ENCODE measurements around the gene COX7A2L.

The COX7A2L gene

GRCh38 chr2:42338567-42339190 lies 22.3 kb downstream of the COX7A2L start:
- Histone ChIP-seq H3K27ac (ENCODE audit: low read depth, low read length) (no peak overlapping the region), H2AFZ (ENCODE audit: low read depth, low read length, severe bottlenecking) (no peak overlapping the region), H3K9me2 (replicated peaks; ENCODE audit: insufficient read depth, low read length) (no peaks in the 10 kb centered on the region), H3F3A (ENCODE audit: insufficient read depth) (no peaks in the 10 kb centered on the region), H3K79me2 (ENCODE audit: insufficient read depth, low read length) (peaks cover 10% of the 10 kb centered on the region), H3K4me2 (ENCODE audit: low read depth, low read length, poor library complexity, severe bottlenecking) (no peak overlapping the region), H3K36me3 (ENCODE audit: low read length) (no peaks in the 10 kb centered on the region), H3K27me3 (ENCODE audit: low read length) (no peaks in the 10 kb centered on the region), H3K4me3 (ENCODE audit: insufficient read depth, low read length, poor library complexity, severe bottlenecking) (no peak overlapping the region), H3K9me3 (ENCODE audit: insufficient read depth, low read length) (no peaks in the 10 kb centered on the region), H3K9ac (ENCODE audit: low read length) (no peak overlapping the region), H4K20me1 (ENCODE audit: low read depth, low read length) (no peaks in the 10 kb centered on the region)
- no peak for TF ChIP-seq EZH2phosphoT487 (conservative IDR thresholded peaks at IDR 0.05; ENCODE audit: low read length)
- TF ChIP-seq CTCF (IDR thresholded peaks at IDR 0.05; ENCODE audit: insufficient read depth, low read length, poor library complexity, severe bottlenecking), result no peak

GRCh38 chr2:42337846-42338566 lies 23.0 kb downstream of the COX7A2L start:
- no peak overlapping the region for H3K27ac ChIP-seq (ENCODE audit: low read depth, low read length)
- no peaks in the 10 kb centered on the region for H4K20me1 ChIP-seq (ENCODE audit: low read depth, low read length)
- H3K9me3 ChIP-seq (ENCODE audit: insufficient read depth, low read length), result no peaks in the 10 kb centered on the region
- no peaks in the 10 kb centered on the region for H3K9me2 ChIP-seq (replicated peaks; ENCODE audit: insufficient read depth, low read length)
- no peak overlapping the region for H3K9ac ChIP-seq (ENCODE audit: low read length)
- no peak overlapping the region for H3K4me2 ChIP-seq (ENCODE audit: low read depth, low read length, poor library complexity, severe bottlenecking)
- TF ChIP-seq CTCF (IDR thresholded peaks at IDR 0.05; ENCODE audit: insufficient read depth, low read length, poor library complexity, severe bottlenecking) (no peak), EZH2phosphoT487 (conservative IDR thresholded peaks at IDR 0.05; ENCODE audit: low read length) (no peak)
- no peaks in the 10 kb centered on the region for H3K27me3 ChIP-seq (ENCODE audit: low read length)
- H3K36me3 ChIP-seq (ENCODE audit: low read length), result no peaks in the 10 kb centered on the region
- no peak overlapping the region for H3K4me3 ChIP-seq (ENCODE audit: insufficient read depth, low read length, poor library complexity, severe bottlenecking)
- no peaks in the 10 kb centered on the region for H3F3A ChIP-seq (ENCODE audit: insufficient read depth)
- H3K79me2 ChIP-seq (ENCODE audit: insufficient read depth, low read length), result peaks cover 3% of the 10 kb centered on the region; the same call in 1 of the 2 replicates
- H2AFZ ChIP-seq (ENCODE audit: low read depth, low read length, severe bottlenecking), result no peak overlapping the region

GRCh38 chr2:42337356-42337820 lies 23.6 kb downstream of the COX7A2L start:
- TF ChIP-seq EZH2phosphoT487 (conservative IDR thresholded peaks at IDR 0.05; ENCODE audit: low read length) (no peak), CTCF (IDR thresholded peaks at IDR 0.05; ENCODE audit: insufficient read depth, low read length, poor library complexity, severe bottlenecking) (no peak)
- no peaks in the 10 kb centered on the region for H3K36me3 ChIP-seq (ENCODE audit: low read length)

More at GRCh38 chr2:42337356-42337820, 23.6 kb downstream of the COX7A2L start:
- no peak overlapping the region for H3K4me2 ChIP-seq (ENCODE audit: low read depth, low read length, poor library complexity, severe bottlenecking)
- H3K9me2 ChIP-seq (replicated peaks; ENCODE audit: insufficient read depth, low read length), result no peaks in the 10 kb centered on the region
- no peaks in the 10 kb centered on the region for H3F3A ChIP-seq (ENCODE audit: insufficient read depth)
- no peaks in the 10 kb centered on the region for H3K79me2 ChIP-seq (ENCODE audit: insufficient read depth, low read length)
- no peaks in the 10 kb centered on the region for H3K9me3 ChIP-seq (ENCODE audit: insufficient read depth, low read length)
- H3K9ac ChIP-seq (ENCODE audit: low read length), result no peak overlapping the region
- no peak overlapping the region for H3K4me3 ChIP-seq (ENCODE audit: insufficient read depth, low read length, poor library complexity, severe bottlenecking)
- no peaks in the 10 kb centered on the region for H3K27me3 ChIP-seq (ENCODE audit: low read length)
- no peaks in the 10 kb centered on the region for H4K20me1 ChIP-seq (ENCODE audit: low read depth, low read length)
- no peak overlapping the region for H3K27ac ChIP-seq (ENCODE audit: low read depth, low read length)
- no peak overlapping the region for H2AFZ ChIP-seq (ENCODE audit: low read depth, low read length, severe bottlenecking)

All from SU-DHL-6 (cell line).